Tibial artery (tissue), 4 donors: ENCODE data around the gene ASAH2.

Experiments used
- DNase-seq, 2 donors: peaks; one replicate each; pipeline ENCODE4 v3.0.0-alpha.2; 2019
- H3K27ac ChIP-seq, 2 donors: fragments of 200-600 bp; sonication (generic) in 1 of 2; 1 replicate in 1 of 2; 2 replicates in 1 of 2; pipeline ENCODE4 v1.5.1; 2018 to 2019; ENCODE audit warnings: mild to moderate bottlenecking in 1 of 2
- H3K27me3 ChIP-seq, 2 donors: fragments of 200-600 bp; sonication (generic) in 1 of 2; one replicate each; pipeline versions ENCODE4 v1.5.1 to v1.6.0; 2016 to 2019
- H3K36me3 ChIP-seq, 3 donors: fragments of 200-600 bp; sonication (generic) in 2 of 3; one replicate each; pipeline ENCODE4 v1.5.1; 2016 to 2019; ENCODE audit warnings: mild to moderate bottlenecking in 2 of 3
- H3K4me1 ChIP-seq, 4 donors: fragments of 200-600 bp; sonication (generic) in 2 of 4; 1 replicate in 3 of 4; 2 replicates in 1 of 4; pipeline ENCODE4 v1.5.1; 2016 to 2019
- H3K4me3 ChIP-seq, 2 donors: fragments of 200-600 bp; sonication (generic) in 1 of 2; 1 replicate in 1 of 2; 2 replicates in 1 of 2; pipeline ENCODE4 v1.5.1; 2018 to 2019; ENCODE audit warnings: mild to moderate bottlenecking in 2 of 2
- H3K9me3 ChIP-seq, 3 donors: fragments of 200-600 bp; sonication (generic) in 1 of 3; one replicate each; pipeline ENCODE4 v1.5.1; 2016 to 2019
- intact Hi-C: fragments of 100-400 bp; cut with DNase I; formaldehyde crosslinking; loops from one replicate; pipeline ENCODE4 v1.15.0; 2023; ENCODE audit warnings: low total_unique reads
- TF ChIP-seq, protein P1 (sequence below), 2 experiments: fragments of 200-600 bp in 1 of 2; fragments of 450-650 bp in 1 of 2; IDR thresholded peaks; one replicate each; pipeline ENCODE4 v1.5.1; 2017 to 2019; ENCODE audit warnings: antibody characterized with exemption in 2 of 2, mild to moderate bottlenecking in 1 of 2, moderate library complexity in 1 of 2

The ASAH2 gene

DNA sequence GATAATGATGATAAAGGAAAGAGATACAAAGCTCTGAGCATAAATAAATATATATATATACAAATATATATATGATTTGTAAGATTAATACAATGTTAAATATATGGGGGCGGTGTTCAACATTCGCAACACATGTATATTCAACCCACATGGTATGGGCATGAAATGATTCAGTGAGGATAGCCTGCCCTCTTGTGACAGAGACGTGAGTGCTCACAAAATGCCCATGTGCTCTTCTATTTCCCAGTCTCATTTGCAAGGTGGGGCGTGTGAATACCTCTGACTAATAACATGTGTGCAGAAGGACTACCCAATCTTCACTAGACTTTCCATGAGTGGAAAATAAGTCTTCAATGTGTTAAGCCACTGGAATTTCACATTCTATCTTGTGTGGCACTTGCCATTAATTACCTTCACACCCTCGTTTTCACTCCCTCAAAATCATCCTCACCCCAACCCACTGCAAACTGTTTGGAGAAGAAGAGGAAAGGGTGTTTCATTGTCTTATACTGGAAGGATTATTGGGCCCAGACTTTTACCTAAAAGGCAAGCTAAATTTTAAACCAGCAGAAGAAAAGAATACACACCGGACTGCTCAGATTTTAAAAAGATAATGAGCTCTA, 26.9 kb downstream of the ASAH2 start:
- Histone ChIP-seq H3K36me3 (no peaks in the 10 kb centered on the region), H3K9me3 (no peaks in the 10 kb centered on the region), H3K4me1 (no peaks in the 10 kb centered on the region), H3K4me3 (no peak overlapping the region), H3K27ac (no peak overlapping the region), H3K27me3 (no peaks in the 10 kb centered on the region)
- intact Hi-C loops: no loop called here
- TF ChIP-seq, protein P1, sequence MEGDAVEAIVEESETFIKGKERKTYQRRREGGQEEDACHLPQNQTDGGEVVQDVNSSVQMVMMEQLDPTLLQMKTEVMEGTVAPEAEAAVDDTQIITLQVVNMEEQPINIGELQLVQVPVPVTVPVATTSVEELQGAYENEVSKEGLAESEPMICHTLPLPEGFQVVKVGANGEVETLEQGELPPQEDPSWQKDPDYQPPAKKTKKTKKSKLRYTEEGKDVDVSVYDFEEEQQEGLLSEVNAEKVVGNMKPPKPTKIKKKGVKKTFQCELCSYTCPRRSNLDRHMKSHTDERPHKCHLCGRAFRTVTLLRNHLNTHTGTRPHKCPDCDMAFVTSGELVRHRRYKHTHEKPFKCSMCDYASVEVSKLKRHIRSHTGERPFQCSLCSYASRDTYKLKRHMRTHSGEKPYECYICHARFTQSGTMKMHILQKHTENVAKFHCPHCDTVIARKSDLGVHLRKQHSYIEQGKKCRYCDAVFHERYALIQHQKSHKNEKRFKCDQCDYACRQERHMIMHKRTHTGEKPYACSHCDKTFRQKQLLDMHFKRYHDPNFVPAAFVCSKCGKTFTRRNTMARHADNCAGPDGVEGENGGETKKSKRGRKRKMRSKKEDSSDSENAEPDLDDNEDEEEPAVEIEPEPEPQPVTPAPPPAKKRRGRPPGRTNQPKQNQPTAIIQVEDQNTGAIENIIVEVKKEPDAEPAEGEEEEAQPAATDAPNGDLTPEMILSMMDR (IDR thresholded peaks at IDR 0.05): no peak
- no peak for DNase-seq

DNA sequence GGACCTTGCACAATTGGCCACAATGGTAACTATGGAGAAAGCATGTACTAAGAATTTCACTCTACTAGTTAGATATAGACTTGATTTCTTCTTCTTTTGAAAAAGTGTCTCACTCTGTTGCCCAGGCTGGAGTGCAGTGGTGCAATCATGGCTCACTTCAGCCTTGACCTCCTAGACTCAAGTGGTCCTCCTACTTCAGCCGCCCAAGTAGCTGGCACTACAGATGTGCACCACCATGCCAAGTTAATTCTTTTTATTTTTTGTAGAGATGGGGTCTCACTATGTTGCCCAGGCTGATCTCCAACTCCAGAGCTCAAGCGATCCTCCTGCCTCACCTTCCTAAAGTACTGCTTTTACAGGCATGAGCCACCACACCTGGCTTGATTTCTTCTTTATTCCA, 29.1 kb downstream of the ASAH2 start:
- H3K27me3 ChIP-seq: no peaks in the 10 kb centered on the region
- intact Hi-C loops: no loop called here
- H3K9me3 ChIP-seq: no peaks in the 10 kb centered on the region
- DNase-seq: no peak
- no peak overlapping the region for H3K27ac ChIP-seq
- H3K4me3 ChIP-seq: no peak overlapping the region
- H3K36me3 ChIP-seq: no peaks in the 10 kb centered on the region
- H3K4me1 ChIP-seq: no peaks in the 10 kb centered on the region
- TF ChIP-seq, protein P1 (IDR thresholded peaks at IDR 0.05): no peak

DNA sequence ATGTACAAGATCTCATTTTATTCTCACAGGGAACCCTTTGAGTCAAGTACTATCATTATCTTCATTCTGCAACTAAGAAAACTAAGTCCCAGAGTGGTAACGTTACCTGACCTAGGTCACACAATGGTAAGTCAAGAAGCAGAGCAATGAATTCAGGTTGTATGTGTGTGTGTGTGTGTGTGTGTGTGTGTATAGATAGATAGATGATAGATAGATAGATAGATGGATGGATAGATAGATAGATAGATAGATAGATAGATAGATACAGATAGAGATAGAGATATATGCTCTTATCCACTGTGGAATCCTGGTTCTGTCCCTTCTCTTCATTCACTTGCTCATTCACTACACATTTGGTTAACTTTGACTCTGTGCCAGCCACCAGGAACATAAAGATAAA, 29.8 kb downstream of the ASAH2 start:
- no peak for DNase-seq
- no peaks in the 10 kb centered on the region for H3K27me3 ChIP-seq
- H3K4me3 ChIP-seq: no peak overlapping the region
- intact Hi-C loops: no loop called here
- TF ChIP-seq, protein P1 (IDR thresholded peaks at IDR 0.05): no peak
- H3K9me3 ChIP-seq: no peaks in the 10 kb centered on the region
- H3K27ac ChIP-seq: no peak overlapping the region
- H3K36me3 ChIP-seq: no peaks in the 10 kb centered on the region
- H3K4me1 ChIP-seq: peaks cover 0 to 3% (median 0%) of the 10 kb centered on the region in 4 donors

GRCh38 chr10:50219646-50220045, 31.7 kb downstream of the ASAH2 start:
- no peak for DNase-seq
- Histone ChIP-seq H3K27ac (no peak overlapping the region), H3K36me3 (no peaks in the 10 kb centered on the region), H3K9me3 (no peaks in the 10 kb centered on the region), H3K4me1 (peaks cover 0 to 3% (median 0%) of the 10 kb centered on the region in 4 donors), H3K4me3 (no peak overlapping the region), H3K27me3 (no peaks in the 10 kb centered on the region)
- TF ChIP-seq, protein P1 (IDR thresholded peaks at IDR 0.05): no peak
- intact Hi-C loops: no loop called here

DNA sequence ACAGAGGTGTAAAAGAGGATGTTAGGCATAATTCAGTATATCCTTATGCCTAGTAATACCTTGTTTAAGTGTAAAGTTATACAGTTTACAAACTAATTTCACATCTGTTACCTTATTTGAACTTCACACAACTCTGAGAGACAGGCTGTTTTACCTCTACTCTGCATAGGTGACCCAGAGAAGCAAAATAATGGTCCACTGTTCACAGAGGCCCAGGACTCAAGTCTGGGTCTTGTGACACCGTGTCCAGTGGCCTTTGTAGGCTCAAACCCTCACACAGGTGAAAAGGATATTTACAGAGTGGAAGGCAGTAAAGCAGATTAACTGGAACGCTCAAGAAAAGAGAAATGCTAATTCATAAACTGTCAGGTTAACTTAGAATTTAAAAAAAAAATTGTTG, 32.1 kb downstream of the ASAH2 start:
- no peaks in the 10 kb centered on the region for H3K36me3 ChIP-seq
- H3K4me3 ChIP-seq: no peak overlapping the region
- no peaks in the 10 kb centered on the region for H3K9me3 ChIP-seq
- no peak for DNase-seq
- TF ChIP-seq, protein P1 (IDR thresholded peaks at IDR 0.05): no peak
- intact Hi-C loops: no loop called here
- peaks cover 0 to 3% (median 0%) of the 10 kb centered on the region in 4 donors for H3K4me1 ChIP-seq
- H3K27ac ChIP-seq: no peak overlapping the region
- H3K27me3 ChIP-seq: no peaks in the 10 kb centered on the region

GRCh38 chr10:50216894-50217293, 34.4 kb downstream of the ASAH2 start:
- Histone ChIP-seq H3K4me1 (peaks cover 0 to 3% (median 0%) of the 10 kb centered on the region in 4 donors), H3K27me3 (no peaks in the 10 kb centered on the region), H3K9me3 (no peaks in the 10 kb centered on the region), H3K27ac (no peak overlapping the region), H3K36me3 (no peaks in the 10 kb centered on the region), H3K4me3 (no peak overlapping the region)
- intact Hi-C loops: no loop called here
- TF ChIP-seq, protein P1 (IDR thresholded peaks at IDR 0.05): no peak
- no peak for DNase-seq
